Aorta (tissue), 4 donors: Measurements from ENCODE around the gene PPFIBP1. TPM values are rescaled to one million over a fixed set of nuclear protein-coding genes. Genes with fewer than 3 reads are reported as not detected.

Source experiments
- polyA plus RNA-seq, 2 donors: library from polyadenylated mRNA; stranded (reverse); fragments of 200-250 nt; gene quantifications; one replicate each; pipeline ENCODE4 v1.2.3, GENCODE V29; 2013
- total RNA-seq, 2 donors: library from RNA; stranded (reverse); fragmentation: NEBNext Ultra II Directional; extraction: Animal tissue kit (Norgen Biotek cat#: 25700); gene quantifications; one replicate each; pipeline ENCODE4 v1.2.1, GENCODE V29; 2021
- donor health status: healthy with polysubstance abuse.
- donor health status: Bipolar disorder and iron deficiency.
- donor health status: DM: no; HTN: no; CAD: no.
- donor health status: DM: yes; HTN: yes; CAD: no.

PPFIBP1 gene
- total and polyA plus RNA-seq, 4 donors, result 29.7 to 247 (median 108) TPM

Other genes starting within 250 kb of the PPFIBP1 start
- gene BMAL2, start 191.4 kb upstream of the PPFIBP1 start, total RNA-seq, result 10 to 100 TPM; 18.1 to 22.6 TPM
- 1 to 10 TPM; 2.8 to 4.4 TPM for gene BMAL2, start 191.4 kb upstream of the PPFIBP1 start, polyA plus RNA-seq
- under 1 TPM; 0.52 to 0.90 TPM for gene SMCO2, start 77.5 kb upstream of the PPFIBP1 start, total RNA-seq
- gene SMCO2, start 77.5 kb upstream of the PPFIBP1 start, polyA plus RNA-seq, result under 1 TPM in 1 of 2 donors, not detected in 1; 0.72 TPM
- 1 to 10 TPM; 4.3 to 6.6 TPM for gene REP15, start 172.2 kb downstream of the PPFIBP1 start, total RNA-seq
- 10 to 100 TPM in 1 of 2 donors, under 1 TPM in 1; 0.87 to 14.9 TPM for gene REP15, start 172.2 kb downstream of the PPFIBP1 start, polyA plus RNA-seq
- 10 to 100 TPM; 18.3 to 24.3 TPM for gene MRPS35, start 186.6 kb downstream of the PPFIBP1 start, total RNA-seq
- 10 to 100 TPM; 19.4 to 35.8 TPM for gene MRPS35, start 186.6 kb downstream of the PPFIBP1 start, polyA plus RNA-seq